NT2/D1 (cell line): ENCODE results near the gene ILRUN.
"Not testable (repeated sequence)": the region's sequence is repeated elsewhere in the genome, so short reads cannot be mapped to it uniquely, and the experiment has no call there.

Experiments used
- DNase-seq: peaks from one replicate; pipeline ENCODE4 v3.0.0-alpha.2; 2011; ENCODE audit warnings: low read depth, low spot score
- H3K27me3 ChIP-seq: 2 replicates; pipeline ENCODE4 v1.6.0; 2011; ENCODE audit warnings: mild to moderate bottlenecking; ENCODE audit not compliant: insufficient read length, insufficient read depth
- H3K36me3 ChIP-seq: 2 replicates; pipeline ENCODE4 v1.6.1; 2011; ENCODE audit warnings: mild to moderate bottlenecking, low read length, mixed read lengths; ENCODE audit not compliant: insufficient read depth, insufficient read length
- H3K4me1 ChIP-seq: 2 replicates; pipeline ENCODE4 v1.5.1; 2011; ENCODE audit not compliant: insufficient read depth, insufficient read length
- H3K4me3 ChIP-seq: 2 replicates; pipeline ENCODE4 v1.5.1; 2011; ENCODE audit warnings: low read depth; ENCODE audit not compliant: insufficient read length
- H3K9ac ChIP-seq: 2 replicates; pipeline ENCODE4 v1.6.0; 2011; ENCODE audit warnings: low read depth; ENCODE audit not compliant: insufficient read length
- H3K9me3 ChIP-seq: 2 replicates; pipeline ENCODE4 v1.5.1; 2011; ENCODE audit warnings: mild to moderate bottlenecking, low read length; ENCODE audit not compliant: insufficient read depth
- SUZ12 ChIP-seq: IDR thresholded peaks from 2 replicates; pipeline ENCODE4 v1.6.1; 2011; ENCODE audit not compliant: insufficient read length, insufficient read depth; ENCODE audit errors: extremely low read depth
- YY1 ChIP-seq: IDR thresholded peaks from 2 replicates; pipeline ENCODE4 v1.6.1; 2011; ENCODE audit not compliant: insufficient read length, insufficient read depth
- ZNF274 ChIP-seq: IDR thresholded peaks from 2 replicates; pipeline ENCODE4 v1.6.1; 2011; ENCODE audit warnings: mild to moderate bottlenecking, low read depth, low read length

Gene ILRUN

DNA sequence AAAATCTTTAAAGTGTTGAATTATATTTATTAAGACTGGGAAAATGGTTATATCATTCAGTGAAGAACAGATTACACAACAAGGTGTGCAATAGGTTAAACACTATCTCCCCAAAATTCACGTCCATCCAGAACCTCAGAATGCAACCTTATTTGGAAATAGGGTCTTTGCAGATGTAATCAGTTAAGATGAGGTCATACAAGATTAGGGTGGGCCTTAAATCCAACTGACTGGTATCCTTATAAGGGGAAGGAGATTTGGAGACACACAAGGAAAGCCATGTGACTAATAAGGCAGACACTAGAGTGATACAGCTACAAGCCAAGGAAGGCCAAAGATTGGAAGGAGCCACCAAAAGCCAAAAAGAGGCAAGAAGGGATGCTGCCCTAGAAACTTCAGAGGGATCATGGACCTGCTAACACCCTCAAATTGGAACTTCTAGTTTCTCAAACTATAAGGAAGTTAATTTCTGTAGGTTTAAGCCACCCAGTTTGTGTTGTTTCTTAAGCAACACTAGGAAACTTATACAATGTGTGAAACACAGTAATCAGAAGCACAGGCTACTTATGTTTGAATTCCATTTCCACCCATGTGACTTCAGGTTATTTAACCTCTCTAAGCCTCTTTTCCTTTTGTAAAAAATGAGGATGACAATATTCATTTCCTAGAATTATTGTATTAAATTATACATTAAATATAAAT is 16.9 kb downstream of the ILRUN start:
- Histone ChIP-seq H3K4me1 (no peaks in the 10 kb centered on the region), H3K4me3 (no peak overlapping the region), H3K9ac (no peak overlapping the region), H3K36me3 (no peaks in the 10 kb centered on the region), H3K9me3 (no peaks in the 10 kb centered on the region), H3K27me3 (no peaks in the 10 kb centered on the region)
- DNase-seq, result no peak
- TF ChIP-seq SUZ12 (no peak), ZNF274 (no peak), YY1 (no peak)

DNA sequence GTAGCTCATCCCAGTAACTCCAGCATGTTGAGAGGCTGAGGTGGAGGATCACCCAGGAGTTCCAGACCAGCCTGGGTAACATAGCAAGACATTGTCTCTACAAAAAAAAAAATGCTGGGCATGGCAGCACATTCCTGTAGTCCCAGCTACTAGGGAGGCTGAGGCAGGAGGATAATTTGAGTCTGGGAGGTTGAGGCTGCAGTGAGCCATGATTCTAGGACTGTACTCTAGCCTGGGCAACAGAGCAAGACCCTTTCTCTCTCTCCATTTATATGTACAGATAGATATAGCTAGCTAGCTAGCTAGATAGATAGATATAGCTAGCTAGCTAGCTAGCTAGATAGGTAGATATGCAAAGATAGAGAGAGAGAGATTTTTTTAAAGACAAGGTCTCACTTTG is 20.4 kb downstream of the ILRUN start:
- no peaks in the 10 kb centered on the region for H3K9me3 ChIP-seq
- H3K27me3 ChIP-seq, result no peaks in the 10 kb centered on the region
- no peak overlapping the region for H3K4me3 ChIP-seq
- H3K36me3 ChIP-seq, result no peaks in the 10 kb centered on the region
- no peaks in the 10 kb centered on the region for H3K4me1 ChIP-seq
- H3K9ac ChIP-seq, result no peak overlapping the region
- DNase-seq, result no peak
- TF ChIP-seq YY1 (no peak), ZNF274 (no peak), SUZ12 (no peak)

DNA sequence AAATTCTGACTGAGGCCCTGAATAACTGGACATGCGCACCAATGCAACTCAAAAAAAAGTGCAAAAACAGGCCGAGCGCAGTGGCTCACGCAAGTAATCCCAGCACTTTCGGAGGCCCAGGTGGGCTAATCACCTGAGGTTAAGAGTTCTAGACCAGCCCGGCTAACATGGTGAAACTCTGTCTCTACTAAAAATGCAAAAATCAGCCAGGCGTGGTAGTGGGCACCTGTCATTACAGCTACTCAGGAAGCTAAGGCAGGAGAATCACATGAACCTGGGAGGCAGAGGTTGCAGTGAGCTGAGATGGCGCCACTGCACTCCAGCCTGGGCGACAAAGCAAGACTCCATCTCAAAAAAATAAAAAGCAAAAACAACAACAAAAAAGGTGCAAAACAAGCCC is 21.6 kb downstream of the ILRUN start:
- not testable (repeated sequence) for H3K4me3 ChIP-seq, H3K27me3 ChIP-seq, H3K9ac ChIP-seq, DNase-seq, H3K4me1 ChIP-seq, H3K9me3 ChIP-seq, H3K36me3 ChIP-seq

DNA sequence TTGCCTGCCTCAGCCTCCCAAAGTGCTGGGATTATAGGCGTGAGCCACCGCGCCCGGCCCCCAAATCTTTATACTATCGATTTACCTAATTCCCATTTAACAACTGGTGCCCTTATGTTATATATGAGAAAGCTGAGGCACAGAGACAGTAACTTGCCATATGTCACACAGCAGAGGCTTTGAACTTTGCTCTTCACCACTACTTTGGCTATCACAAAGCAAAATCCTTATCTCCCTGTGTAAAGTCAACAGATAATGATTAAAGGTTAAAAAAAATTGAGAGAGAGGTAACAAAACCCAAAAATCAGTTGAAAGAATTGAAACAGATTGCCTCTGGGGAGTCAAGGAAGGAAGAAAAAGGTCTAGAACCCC is 22.3 kb downstream of the ILRUN start:
- no peaks in the 10 kb centered on the region for H3K4me1 ChIP-seq
- no peaks in the 10 kb centered on the region for H3K27me3 ChIP-seq

DNA sequence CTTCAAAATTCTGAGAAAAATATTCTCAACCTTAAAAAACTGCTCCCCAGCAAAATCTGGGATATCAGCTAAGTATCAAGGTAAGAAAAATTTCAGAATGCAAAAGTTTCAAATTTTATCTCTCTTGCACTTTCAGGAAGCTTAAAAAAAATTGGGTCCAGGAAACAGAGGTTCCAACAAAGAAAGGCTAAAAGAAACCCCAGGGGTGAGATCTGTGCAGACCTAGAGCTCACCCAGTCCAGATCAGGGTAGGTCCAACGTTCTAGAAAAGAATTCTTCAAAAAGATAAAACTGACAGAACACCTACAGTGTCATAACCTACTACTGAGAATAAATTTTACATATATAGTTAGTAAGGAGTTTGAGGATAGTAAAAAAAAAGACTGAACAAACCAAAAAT is 23.5 kb downstream of the ILRUN start:
- H3K36me3 ChIP-seq, result no peaks in the 10 kb centered on the region
- TF ChIP-seq YY1 (no peak), ZNF274 (no peak), SUZ12 (no peak)
- no peaks in the 10 kb centered on the region for H3K27me3 ChIP-seq
- no peak for DNase-seq
- H3K9me3 ChIP-seq, result no peaks in the 10 kb centered on the region
- H3K4me1 ChIP-seq, result no peaks in the 10 kb centered on the region
- no peak overlapping the region for H3K4me3 ChIP-seq
- no peak overlapping the region for H3K9ac ChIP-seq

More for the DNA sequence above, 22.3 kb downstream of the ILRUN start:
- no peak for DNase-seq
- TF ChIP-seq YY1 (no peak), ZNF274 (no peak), SUZ12 (no peak)
- Histone ChIP-seq H3K4me3 (no peak overlapping the region), H3K9ac (no peak overlapping the region), H3K36me3 (no peaks in the 10 kb centered on the region), H3K9me3 (no peaks in the 10 kb centered on the region)

DNA sequence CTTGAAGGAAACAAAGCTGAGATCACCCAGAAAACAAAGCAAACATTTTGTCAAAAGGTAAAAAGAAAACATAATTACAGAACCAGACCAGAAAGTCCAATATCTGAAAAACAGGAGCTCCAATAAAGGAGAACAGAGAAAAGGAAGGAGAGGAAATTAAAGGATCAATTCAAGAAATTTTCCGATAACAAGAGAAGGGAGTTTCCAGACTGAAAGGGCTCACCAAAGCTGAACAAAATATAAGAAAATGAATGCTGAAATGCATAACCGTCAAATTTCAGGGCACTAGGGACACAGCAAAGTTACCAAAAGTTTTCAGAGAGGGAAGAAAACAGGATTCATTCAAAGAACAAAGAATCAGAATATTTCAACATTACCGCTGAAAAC is 23.9 kb downstream of the ILRUN start:
- no peak overlapping the region for H3K4me3 ChIP-seq
- no peaks in the 10 kb centered on the region for H3K36me3 ChIP-seq
- no peak for DNase-seq
- no peak overlapping the region for H3K9ac ChIP-seq
- H3K4me1 ChIP-seq, result no peaks in the 10 kb centered on the region
- H3K9me3 ChIP-seq, result no peaks in the 10 kb centered on the region
- TF ChIP-seq SUZ12 (no peak), ZNF274 (no peak), YY1 (no peak)
- H3K27me3 ChIP-seq, result no peaks in the 10 kb centered on the region

DNA sequence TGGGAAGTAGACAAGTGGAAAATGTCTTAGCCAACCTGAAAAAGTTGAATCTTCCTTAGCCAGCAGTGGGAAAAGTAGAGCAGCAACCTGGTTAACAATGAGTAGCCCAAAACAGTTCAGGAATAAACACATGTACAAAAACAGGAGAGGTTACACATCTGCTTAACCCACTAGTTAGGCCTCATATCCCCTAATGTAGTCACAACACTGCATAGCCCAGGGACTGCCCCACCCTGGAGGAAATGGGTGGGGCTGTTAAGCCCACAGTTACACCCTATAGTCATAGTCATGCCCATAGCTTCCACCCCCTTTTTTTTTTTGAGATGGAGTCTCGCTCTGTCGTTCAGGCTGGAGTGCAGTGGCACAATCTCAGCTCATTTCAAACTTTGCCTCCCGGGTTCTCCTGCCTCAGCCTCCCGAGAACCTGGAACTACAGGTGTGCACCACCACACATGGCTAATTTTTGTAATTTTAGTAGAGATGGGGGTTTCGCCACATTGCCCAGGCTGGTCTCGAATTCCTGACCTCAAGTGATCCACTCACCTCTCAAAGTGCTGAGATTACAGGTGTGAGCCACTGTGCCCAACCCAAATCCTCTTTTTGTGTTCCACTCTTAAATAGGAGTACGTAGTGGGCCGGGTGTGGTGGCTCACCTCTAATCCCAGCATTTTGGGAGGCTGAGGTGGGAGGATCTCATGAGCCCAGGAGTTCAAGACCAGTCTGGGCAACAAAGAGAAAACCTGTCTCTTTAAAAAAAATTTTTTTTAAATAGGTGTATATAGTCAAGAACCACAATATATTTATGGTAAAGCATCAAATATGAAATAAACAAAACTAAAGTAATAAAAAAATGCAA is 24.5 kb downstream of the ILRUN start:
- Histone ChIP-seq H3K27me3 (no peaks in the 10 kb centered on the region), H3K4me3 (no peak overlapping the region), H3K4me1 (no peaks in the 10 kb centered on the region), H3K36me3 (no peaks in the 10 kb centered on the region), H3K9me3 (no peaks in the 10 kb centered on the region), H3K9ac (no peak overlapping the region)
- TF ChIP-seq SUZ12 (no peak), YY1 (no peak), ZNF274 (no peak)
- DNase-seq, result no peak
